ENCODE results near the gene LRP1.

Gene LRP1

GRCh38 chr12:57176139-57176477 lies 47.8 kb downstream of the LRP1 start:
- DNase-seq (ENCODE audit: low spot score): no peak

- DNase-seq (ENCODE audit: low spot score): no peak
Observed at GRCh38 chr12:57176846-57177245, 48.6 kb downstream of the LRP1 start.

- no peak for DNase-seq (ENCODE audit: low spot score)
Observed at GRCh38 chr12:57177354-57177753, 49.1 kb downstream of the LRP1 start.

GRCh38 chr12:57178213-57178612 lies 49.9 kb downstream of the LRP1 start:
- DNase-seq (ENCODE audit: low spot score): no peak

GRCh38 chr12:57179331-57180086 lies 51.2 kb downstream of the LRP1 start:
- DNase-seq (ENCODE audit: low spot score): no peak

- DNase-seq (ENCODE audit: low spot score): no peak
Observed at GRCh38 chr12:57180321-57180989, 52.2 kb downstream of the LRP1 start.

- no peak for DNase-seq (ENCODE audit: low spot score)
Observed at GRCh38 chr12:57181072-57181471, 52.8 kb downstream of the LRP1 start.

GRCh38 chr12:57181561-57182155 lies 53.4 kb downstream of the LRP1 start:
- no peak for DNase-seq (ENCODE audit: low spot score)

GRCh38 chr12:57182918-57183575 lies 54.8 kb downstream of the LRP1 start:
- peak; percentile 40 for DNase-seq (ENCODE audit: low spot score)

GRCh38 chr12:57183939-57184725 lies 55.8 kb downstream of the LRP1 start:
- DNase-seq (ENCODE audit: low spot score): no peak

GRCh38 chr12:57185403-57185802 lies 57.1 kb downstream of the LRP1 start:
- DNase-seq (ENCODE audit: low spot score): no peak

- no peak for DNase-seq (ENCODE audit: low spot score)
Observed at GRCh38 chr12:57185906-57186508, 57.7 kb downstream of the LRP1 start.

- no peak for DNase-seq (ENCODE audit: low spot score)
Observed at GRCh38 chr12:57187222-57188089, 59.2 kb downstream of the LRP1 start.

- DNase-seq (ENCODE audit: low spot score): no peak
Observed at GRCh38 chr12:57188090-57188425, 59.8 kb downstream of the LRP1 start.

- DNase-seq (ENCODE audit: low spot score): no peak
Observed at GRCh38 chr12:57190037-57190436, 61.8 kb downstream of the LRP1 start.

- no peak for DNase-seq (ENCODE audit: low spot score)
Observed at GRCh38 chr12:57190821-57191220, 62.5 kb downstream of the LRP1 start.

GRCh38 chr12:57191410-57191809 lies 63.1 kb downstream of the LRP1 start:
- DNase-seq (ENCODE audit: low spot score): no peak

- DNase-seq (ENCODE audit: low spot score): no peak
Observed at GRCh38 chr12:57192920-57193319, 64.6 kb downstream of the LRP1 start.

GRCh38 chr12:57193706-57194245 lies 65.5 kb downstream of the LRP1 start:
- DNase-seq (ENCODE audit: low spot score): no peak

- no peak for DNase-seq (ENCODE audit: low spot score)
Observed at GRCh38 chr12:57194253-57194652, 66.0 kb downstream of the LRP1 start.

Data from globus pallidus (tissue), 1 donor.